ENCODE measurements around the gene TRPM3. TPM values are rescaled to one million over a fixed set of nuclear protein-coding genes. Genes with fewer than 3 reads are reported as not detected.

TRPM3 gene
- total and polyA plus RNA-seq, 4 experiments from 2014 or later: not detected

DNA sequence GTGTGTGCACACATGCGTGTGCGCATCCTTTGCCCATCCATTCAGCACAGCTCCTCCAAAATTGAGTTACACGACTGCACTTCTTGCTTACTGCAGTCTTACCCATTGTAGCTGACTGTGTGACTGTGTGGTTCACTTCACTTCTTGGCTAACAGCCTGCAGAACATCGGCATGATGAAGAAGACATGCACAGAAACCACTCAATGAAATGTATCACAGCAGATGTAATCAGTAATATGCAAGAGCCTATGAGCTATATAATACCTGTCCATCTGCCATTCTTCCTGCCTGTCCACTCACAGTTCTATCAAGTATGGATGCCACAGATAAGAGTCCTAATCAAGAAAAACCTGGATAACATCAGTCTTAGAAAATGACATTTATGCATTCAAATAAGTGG, 83.9 kb downstream of the TRPM3 start:
- Mint-ChIP-seq H3K9me3 (peaks cover 0 to 5% (median 0%) of the 10 kb centered on the region in 8 donors), H3K4me1 (no peaks in the 10 kb centered on the region), H3K36me3 (no peaks in the 10 kb centered on the region), H3K27ac (no peak overlapping the region), H3K4me3 (no peak overlapping the region), H3K27me3 (no peaks in the 10 kb centered on the region)
- H3K9me3 ChIP-seq (ENCODE audit: control insufficient read depth in 1 of 2, low read length in 2 of 2): no peaks in the 10 kb centered on the region
- intact Hi-C loops (cut with micrococcal nuclease): no loop called here
- H3K4me3 ChIP-seq (ENCODE audit: low read length in 2 of 2): no peak overlapping the region
- no peak overlapping the region for H3K27ac ChIP-seq (ENCODE audit: low read depth, low read length)
- ChIA-PET POLR2A (ENCODE audit: partially characterized antibody) (no interaction called here), CTCF (ENCODE audit: partially characterized antibody) (no interaction called here)
- DNase-seq: no peak
- no peaks in the 10 kb centered on the region for H3K27me3 ChIP-seq (ENCODE audit: insufficient read depth, low read length)
- no peaks in the 10 kb centered on the region for H3K36me3 ChIP-seq (ENCODE audit: insufficient read depth, low read length)
- H3K4me1 ChIP-seq (ENCODE audit: insufficient read depth, low read length): no peaks in the 10 kb centered on the region

DNA sequence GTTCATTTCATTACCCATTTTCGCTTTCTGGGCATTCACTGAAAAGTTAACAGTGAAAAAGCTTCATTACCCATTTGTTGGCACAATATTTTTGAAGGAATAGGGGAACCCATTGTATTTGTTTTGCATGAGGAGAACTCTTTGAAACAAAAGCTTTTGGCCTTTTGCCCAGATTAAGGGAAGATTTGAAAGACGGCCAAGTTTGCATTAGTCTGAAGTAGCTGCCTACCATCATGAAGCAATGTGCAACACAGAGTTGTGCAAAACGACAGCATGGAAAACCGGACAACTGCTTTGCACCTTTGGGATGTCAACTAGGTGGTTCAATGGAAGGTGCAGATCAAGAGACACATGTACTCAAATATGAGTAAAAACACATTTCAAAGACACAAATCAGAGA, 84.9 kb downstream of the TRPM3 start:
- Histone ChIP-seq H3K4me3 (ENCODE audit: low read length in 2 of 2) (no peak overlapping the region), H3K36me3 (ENCODE audit: insufficient read depth, low read length) (no peaks in the 10 kb centered on the region), H3K27me3 (ENCODE audit: insufficient read depth, low read length) (no peaks in the 10 kb centered on the region), H3K4me1 (ENCODE audit: insufficient read depth, low read length) (no peaks in the 10 kb centered on the region), H3K9me3 (ENCODE audit: control insufficient read depth in 1 of 2, low read length in 2 of 2) (no peaks in the 10 kb centered on the region), H3K27ac (ENCODE audit: low read depth, low read length) (no peak overlapping the region)
- DNase-seq: no peak
- Mint-ChIP-seq H3K27ac (no peak overlapping the region), H3K4me3 (no peak overlapping the region), H3K27me3 (no peaks in the 10 kb centered on the region), H3K4me1 (no peaks in the 10 kb centered on the region), H3K36me3 (no peaks in the 10 kb centered on the region), H3K9me3 (peaks cover 0 to 5% (median 0%) of the 10 kb centered on the region in 8 donors)
- CTCF ChIA-PET (ENCODE audit: partially characterized antibody): no interaction called here
- POLR2A ChIA-PET (ENCODE audit: partially characterized antibody): no interaction called here
- intact Hi-C loops (cut with micrococcal nuclease): no loop called here

DNA sequence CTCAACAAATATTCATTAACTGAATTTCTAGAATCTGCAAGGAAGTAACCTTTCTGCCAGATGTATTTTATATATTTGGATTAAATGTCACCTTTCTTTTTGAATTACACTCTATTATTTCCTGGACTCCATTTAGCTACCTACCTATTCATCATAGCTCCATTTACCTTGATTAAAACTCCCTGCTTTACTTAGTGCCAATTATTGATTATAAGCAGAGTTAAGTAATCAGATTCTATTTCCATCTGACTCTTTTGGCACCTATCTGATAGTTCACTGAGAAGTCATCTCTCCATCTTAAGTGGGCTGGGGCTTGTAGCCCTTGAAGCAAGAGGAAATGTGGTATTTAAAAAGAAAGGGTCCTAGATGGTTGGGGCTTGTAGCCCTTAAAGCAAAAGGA, 88.6 kb downstream of the TRPM3 start:
- intact Hi-C loops (cut with micrococcal nuclease): no loop called here
- H3K36me3 ChIP-seq (ENCODE audit: insufficient read depth, low read length): no peaks in the 10 kb centered on the region
- POLR2A ChIA-PET (ENCODE audit: partially characterized antibody): no interaction called here
- no peak overlapping the region for H3K27ac ChIP-seq (ENCODE audit: low read depth, low read length)
- peaks cover 0 to 5% (median 0%) of the 10 kb centered on the region in 8 donors for H3K9me3 Mint-ChIP-seq
- CTCF ChIA-PET (ENCODE audit: partially characterized antibody): no interaction called here
- H3K4me3 Mint-ChIP-seq: no peak overlapping the region
- H3K4me1 Mint-ChIP-seq: no peaks in the 10 kb centered on the region
- H3K36me3 Mint-ChIP-seq: no peaks in the 10 kb centered on the region
- H3K4me1 ChIP-seq (ENCODE audit: insufficient read depth, low read length): no peaks in the 10 kb centered on the region
- no peak overlapping the region for H3K27ac Mint-ChIP-seq
- H3K4me3 ChIP-seq (ENCODE audit: low read length in 2 of 2): no peak overlapping the region
- no peaks in the 10 kb centered on the region for H3K27me3 Mint-ChIP-seq
- H3K27me3 ChIP-seq (ENCODE audit: insufficient read depth, low read length): no peaks in the 10 kb centered on the region
- DNase-seq: no peak
- no peaks in the 10 kb centered on the region for H3K9me3 ChIP-seq (ENCODE audit: control insufficient read depth in 1 of 2, low read length in 2 of 2)

DNA sequence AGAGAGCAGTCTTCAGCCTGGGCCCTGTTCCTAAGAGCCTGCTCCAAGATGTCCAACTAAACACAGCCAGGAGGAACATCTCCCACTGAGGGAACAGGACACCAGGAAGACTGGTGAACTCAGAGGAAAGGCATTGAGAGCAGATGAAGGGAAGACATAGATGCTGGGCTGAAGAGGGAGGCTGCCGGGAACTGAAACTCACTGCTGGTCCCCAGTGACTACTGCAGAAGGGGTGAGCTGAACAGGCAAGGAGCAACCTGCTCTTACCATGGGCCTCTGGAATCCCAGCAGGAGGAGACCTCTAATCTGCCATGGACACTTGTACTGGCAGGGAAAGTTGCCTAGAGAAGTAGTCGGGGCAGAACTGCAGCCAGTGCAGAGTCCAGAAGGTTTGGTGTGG, 95.7 kb downstream of the TRPM3 start:
- Histone ChIP-seq H3K9me3 (ENCODE audit: control insufficient read depth in 1 of 2, low read length in 2 of 2) (no peaks in the 10 kb centered on the region), H3K27me3 (ENCODE audit: insufficient read depth, low read length) (no peaks in the 10 kb centered on the region), H3K4me3 (ENCODE audit: low read length in 2 of 2) (no peak overlapping the region), H3K4me1 (ENCODE audit: insufficient read depth, low read length) (no peaks in the 10 kb centered on the region), H3K27ac (ENCODE audit: low read depth, low read length) (no peak overlapping the region), H3K36me3 (ENCODE audit: insufficient read depth, low read length) (no peaks in the 10 kb centered on the region)
- Mint-ChIP-seq H3K36me3 (no peaks in the 10 kb centered on the region), H3K27me3 (peaks cover 0 to 2% of the 10 kb centered on the region in 2 donors), H3K27ac (no peak overlapping the region), H3K4me3 (no peak overlapping the region), H3K4me1 (no peaks in the 10 kb centered on the region), H3K9me3 (peaks cover 0 to 2% (median 0%) of the 10 kb centered on the region in 8 donors)
- POLR2A ChIA-PET (ENCODE audit: partially characterized antibody): no interaction called here
- CTCF ChIA-PET (ENCODE audit: partially characterized antibody): no interaction called here
- no peak for DNase-seq
- intact Hi-C loops (cut with micrococcal nuclease): no loop called here

DNA sequence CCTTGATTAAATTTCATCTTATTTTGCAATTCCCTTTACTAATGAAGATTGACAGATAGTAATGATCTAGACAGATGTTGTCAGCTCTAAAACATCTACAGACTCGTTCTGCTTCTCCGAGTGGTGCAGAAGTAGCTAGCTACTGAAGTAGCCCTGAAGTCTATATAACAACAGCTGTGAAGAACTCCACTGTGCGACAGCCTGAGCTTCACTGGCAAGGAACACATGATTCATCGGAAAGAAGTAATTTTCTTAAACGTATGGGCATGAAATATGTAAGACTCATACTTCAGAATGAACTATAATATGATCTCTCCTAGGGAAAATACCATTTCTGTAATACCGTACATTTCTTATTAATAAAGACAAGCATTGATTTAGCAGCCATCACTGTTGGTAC, 96.2 kb downstream of the TRPM3 start:
- peaks cover 0 to 2% (median 0%) of the 10 kb centered on the region in 8 donors for H3K9me3 Mint-ChIP-seq
- Histone ChIP-seq H3K4me1 (ENCODE audit: insufficient read depth, low read length) (no peaks in the 10 kb centered on the region), H3K9me3 (ENCODE audit: control insufficient read depth in 1 of 2, low read length in 2 of 2) (no peaks in the 10 kb centered on the region), H3K36me3 (ENCODE audit: insufficient read depth, low read length) (no peaks in the 10 kb centered on the region), H3K27me3 (ENCODE audit: insufficient read depth, low read length) (no peaks in the 10 kb centered on the region), H3K4me3 (ENCODE audit: low read length in 2 of 2) (no peak overlapping the region), H3K27ac (ENCODE audit: low read depth, low read length) (no peak overlapping the region)
- H3K36me3 Mint-ChIP-seq: no peaks in the 10 kb centered on the region
- intact Hi-C loops (cut with micrococcal nuclease): no loop called here
- ChIA-PET CTCF (ENCODE audit: partially characterized antibody) (interaction anchor here (0.7 to 0.8 kb wide), 2 partner anchors 9 to 226 kb away, joined by 3 read pairs; no protein-coding TSS in a partner anchor), POLR2A (ENCODE audit: partially characterized antibody) (no interaction called here)
- H3K27me3 Mint-ChIP-seq: peaks cover 0 to 2% of the 10 kb centered on the region in 2 donors
- DNase-seq: no peak
- H3K4me3 Mint-ChIP-seq: no peak overlapping the region
- H3K4me1 Mint-ChIP-seq: no peaks in the 10 kb centered on the region
- no peak overlapping the region for H3K27ac Mint-ChIP-seq

DNA sequence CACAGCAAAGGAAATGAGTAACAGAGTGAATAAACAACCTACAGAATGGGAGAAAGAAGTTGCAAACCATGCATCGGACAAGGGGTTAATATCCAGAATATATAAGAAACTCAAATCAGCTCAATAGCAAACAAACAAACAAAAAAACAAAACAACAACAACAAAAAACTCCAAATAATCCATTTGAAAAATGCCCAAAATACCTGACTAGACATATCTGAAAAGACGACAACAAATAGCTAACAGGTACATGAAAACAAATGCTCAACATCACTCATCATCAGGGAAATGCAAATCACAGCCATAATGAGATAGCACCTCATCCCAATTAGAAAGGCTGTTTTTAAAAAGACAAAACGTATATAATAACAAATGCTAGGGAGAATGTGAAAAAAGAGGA, 111.2 kb downstream of the TRPM3 start:
- ChIA-PET POLR2A (ENCODE audit: partially characterized antibody) (no interaction called here), CTCF (ENCODE audit: partially characterized antibody) (no interaction called here)
- Mint-ChIP-seq H3K9me3 (peaks cover 0 to 15% (median 8%) of the 10 kb centered on the region in 8 donors), H3K27ac (no peak overlapping the region), H3K27me3 (no peaks in the 10 kb centered on the region), H3K4me1 (no peaks in the 10 kb centered on the region), H3K4me3 (no peak overlapping the region), H3K36me3 (no peaks in the 10 kb centered on the region)
- Histone ChIP-seq H3K4me3 (ENCODE audit: low read length in 2 of 2) (no peak overlapping the region), H3K36me3 (ENCODE audit: insufficient read depth, low read length) (no peaks in the 10 kb centered on the region), H3K27ac (ENCODE audit: low read depth, low read length) (no peak overlapping the region), H3K4me1 (ENCODE audit: insufficient read depth, low read length) (no peaks in the 10 kb centered on the region), H3K27me3 (ENCODE audit: insufficient read depth, low read length) (no peaks in the 10 kb centered on the region), H3K9me3 (ENCODE audit: control insufficient read depth in 1 of 2, low read length in 2 of 2) (peaks cover 0 to 4% of the 10 kb centered on the region in 2 donors)
- intact Hi-C loops (cut with micrococcal nuclease): no loop called here
- DNase-seq: no peak

DNA sequence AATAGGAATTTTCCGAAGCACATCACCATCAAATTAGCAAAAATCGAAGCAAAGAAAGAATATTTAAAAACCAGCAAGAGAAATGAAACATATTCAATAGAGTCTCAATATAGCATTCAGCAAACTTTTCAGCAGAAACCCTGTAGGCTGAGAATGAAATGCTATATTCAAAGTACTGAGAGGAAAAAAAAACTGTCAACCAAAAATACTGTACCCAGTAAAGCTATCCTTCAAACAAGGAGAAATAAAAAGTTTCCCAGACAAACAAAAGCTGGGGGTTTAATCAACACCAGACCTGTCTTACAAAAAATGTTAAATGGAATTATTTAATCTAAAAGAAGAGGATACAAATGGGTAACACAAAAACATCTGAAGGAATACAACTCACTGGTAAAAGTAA, 116.0 kb downstream of the TRPM3 start:
- DNase-seq: no peak
- ChIA-PET CTCF (ENCODE audit: partially characterized antibody) (no interaction called here), POLR2A (ENCODE audit: partially characterized antibody) (no interaction called here)
- intact Hi-C loops (cut with micrococcal nuclease): no loop called here
- no peaks in the 10 kb centered on the region for H3K4me1 ChIP-seq (ENCODE audit: insufficient read depth, low read length)
- H3K4me3 ChIP-seq (ENCODE audit: low read length in 2 of 2): no peak overlapping the region
- Mint-ChIP-seq H3K36me3 (no peaks in the 10 kb centered on the region), H3K4me1 (no peaks in the 10 kb centered on the region), H3K27ac (no peak overlapping the region), H3K4me3 (no peak overlapping the region), H3K27me3 (no peaks in the 10 kb centered on the region), H3K9me3 (peaks cover 0 to 34% (median 19%) of the 10 kb centered on the region in 8 donors)
- H3K27me3 ChIP-seq (ENCODE audit: insufficient read depth, low read length): no peaks in the 10 kb centered on the region
- H3K36me3 ChIP-seq (ENCODE audit: insufficient read depth, low read length): no peaks in the 10 kb centered on the region
- no peak overlapping the region for H3K27ac ChIP-seq (ENCODE audit: low read depth, low read length)
- H3K9me3 ChIP-seq (ENCODE audit: control insufficient read depth in 1 of 2, low read length in 2 of 2): peaks cover 0 to 8% of the 10 kb centered on the region in 2 donors

DNA sequence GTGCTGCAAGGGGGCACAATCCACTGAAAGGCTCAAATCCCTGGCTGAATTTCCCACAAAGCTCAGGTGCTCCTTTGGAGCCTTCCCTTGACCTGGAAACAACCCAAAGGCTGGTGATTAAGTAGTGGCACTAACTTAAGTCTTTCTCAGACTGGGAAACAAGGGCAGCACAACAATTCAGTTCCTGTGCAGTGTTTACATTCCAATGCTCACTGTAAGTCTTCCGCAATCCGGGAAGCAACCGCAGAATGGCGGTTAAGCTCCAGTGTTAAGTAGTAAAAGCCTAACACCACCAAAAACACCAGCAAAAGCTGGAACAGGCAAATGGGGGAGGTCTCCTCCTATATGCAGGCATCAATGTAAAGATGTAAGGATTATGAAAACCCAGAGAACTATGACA, 117.2 kb downstream of the TRPM3 start:
- H3K4me1 ChIP-seq (ENCODE audit: insufficient read depth, low read length): no peaks in the 10 kb centered on the region
- H3K27ac Mint-ChIP-seq: no peak overlapping the region
- H3K36me3 Mint-ChIP-seq: no peaks in the 10 kb centered on the region
- DNase-seq: no peak
- intact Hi-C loops (cut with micrococcal nuclease): no loop called here
- H3K36me3 ChIP-seq (ENCODE audit: insufficient read depth, low read length): no peaks in the 10 kb centered on the region
- POLR2A ChIA-PET (ENCODE audit: partially characterized antibody): no interaction called here
- H3K4me3 Mint-ChIP-seq: no peak overlapping the region
- H3K9me3 Mint-ChIP-seq: peaks cover 0 to 34% (median 19%) of the 10 kb centered on the region in 8 donors
- H3K4me1 Mint-ChIP-seq: no peaks in the 10 kb centered on the region
- peaks cover 0 to 8% of the 10 kb centered on the region in 2 donors for H3K9me3 ChIP-seq (ENCODE audit: control insufficient read depth in 1 of 2, low read length in 2 of 2)
- CTCF ChIA-PET (ENCODE audit: partially characterized antibody): no interaction called here
- H3K4me3 ChIP-seq (ENCODE audit: low read length in 2 of 2): no peak overlapping the region
- no peaks in the 10 kb centered on the region for H3K27me3 Mint-ChIP-seq
- H3K27me3 ChIP-seq (ENCODE audit: insufficient read depth, low read length): no peaks in the 10 kb centered on the region
- no peak overlapping the region for H3K27ac ChIP-seq (ENCODE audit: low read depth, low read length)
